IMR-90 (cell line): ENCODE results near the gene RUNX3. TPM values are rescaled to one million over a fixed set of nuclear protein-coding genes. Genes with fewer than 3 reads are reported as not detected.
A peak's percentile ranks its signal among the peaks of the same experiment; 100 is the strongest.

ENCODE experiments used
- ATAC-seq: fragments of 200-7000 bp; cut with Tn5 transposase; 2 replicates; pipeline ENCODE4 v1.9.1; 2020; ENCODE audit warnings: low read depth, mild to moderate bottlenecking, moderate library complexity
- BruUV-seq: library from RNA; stranded (reverse); fragments of 400-500 nt; replicated peaks from 2 replicates; lab custom pipeline; 2021; lab: Mats Ljungman, UMichigan
- CTCF ChIA-PET: fragments of 300-600 bp; formaldehyde crosslinking; extraction: SDS; loops from one replicate; lab custom pipeline; 2021; ENCODE audit warnings: antibody characterized with exemption; lab: Yijun Ruan, JAX
- POLR2A ChIA-PET: fragments of 300-600 bp; sonication (Branson Sonifier 250); formaldehyde crosslinking; loops from one replicate; lab custom pipeline; 2022; ENCODE audit warnings: antibody characterized with exemption; ENCODE audit not compliant: unreplicated experiment; lab: Charles Lee
- DNase-seq: peaks from one replicate; pipeline ENCODE4 v3.0.0; 2013
- H2AFZ ChIP-seq: replicated peaks from 2 replicates; pipeline ENCODE3; 2013; ENCODE audit warnings: low read length, mild to moderate bottlenecking; ENCODE audit not compliant: poor library complexity
- H2AK5ac ChIP-seq: 2 replicates; pipeline ENCODE4 v1.6.1; 2013; ENCODE audit warnings: low read depth, low read length, inconsistent platforms
- H2AK9ac ChIP-seq: replicated peaks from 2 replicates; pipeline ENCODE3; 2013; ENCODE audit warnings: mild to moderate bottlenecking, low read depth, low read length, moderate library complexity; ENCODE audit not compliant: poor library complexity
- H2BK120ac ChIP-seq: 2 replicates; pipeline ENCODE4 v1.6.1; 2013; ENCODE audit warnings: low read depth, low read length, inconsistent platforms
- H2BK15ac ChIP-seq: 3 replicates; pipeline ENCODE4 v1.6.1; 2013; ENCODE audit warnings: low read depth, low read length, inconsistent platforms
- H2BK20ac ChIP-seq: 2 replicates; pipeline ENCODE4 v1.6.1; 2013; ENCODE audit warnings: low read depth, mild to moderate bottlenecking, inconsistent platforms, low read length, moderate library complexity
- H2BK5ac ChIP-seq: 2 replicates; pipeline ENCODE4 v1.6.1; 2013; ENCODE audit warnings: mild to moderate bottlenecking, low read depth, low read length, inconsistent platforms; ENCODE audit not compliant: poor library complexity, severe bottlenecking
- H3K14ac ChIP-seq: replicated peaks from 2 replicates; pipeline ENCODE4 v1.6.1; 2013; ENCODE audit warnings: low read depth, low read length, inconsistent platforms
- H3K18ac ChIP-seq: 2 replicates; pipeline ENCODE4 v1.6.1; 2013; ENCODE audit warnings: low read depth, low read length, control low read depth
- H3K23ac ChIP-seq: 2 replicates; pipeline ENCODE4 v1.6.1; 2013; ENCODE audit warnings: low read depth, low read length, inconsistent platforms
- H3K27ac ChIP-seq: 2 replicates; pipeline ENCODE4 v1.5.1; 2013; ENCODE audit warnings: mild to moderate bottlenecking, control low read depth, low read length; ENCODE audit not compliant: insufficient read depth
- H3K27me3 ChIP-seq: 2 replicates; pipeline ENCODE4 v1.6.1; 2013; ENCODE audit warnings: low read length; ENCODE audit not compliant: control insufficient read depth, insufficient read depth
- H3K36me3 ChIP-seq: 2 replicates; pipeline ENCODE4 v1.6.1; 2013; ENCODE audit warnings: low read length, mixed read lengths; ENCODE audit not compliant: control insufficient read depth, insufficient read depth
- H3K4ac ChIP-seq: 2 replicates; pipeline ENCODE4 v1.6.1; 2013; ENCODE audit warnings: low read depth, low read length, inconsistent platforms
- H3K4me1 ChIP-seq: 2 replicates; pipeline ENCODE4 v1.6.1; 2013; ENCODE audit warnings: low read length, mixed read lengths; ENCODE audit not compliant: control insufficient read depth, insufficient read depth
- H3K4me2 ChIP-seq: 2 replicates; pipeline ENCODE4 v1.6.1; 2013; ENCODE audit warnings: low read depth, mild to moderate bottlenecking, control low read depth, low read length, moderate library complexity
- H3K4me3 ChIP-seq: 2 replicates; pipeline ENCODE4 v1.5.1; 2013; ENCODE audit warnings: low read depth, mild to moderate bottlenecking, control low read depth, low read length, moderate library complexity; ENCODE audit not compliant: insufficient read depth
- H3K56ac ChIP-seq: 2 replicates; pipeline ENCODE4 v1.6.1; 2013; ENCODE audit warnings: low read length, inconsistent platforms; ENCODE audit not compliant: insufficient read depth; ENCODE audit errors: extremely low read depth
- H3K79me1 ChIP-seq, 2 experiments: 2 replicates each; pipeline ENCODE4 v1.6.1; 2013; ENCODE audit warnings: low read length in 2 of 2, inconsistent platforms in 1 of 2, low read depth in 1 of 2
- H3K9ac ChIP-seq: 2 replicates; pipeline ENCODE4 v1.6.1; 2013; ENCODE audit warnings: low read depth, low read length, control low read depth
- H3K9me1 ChIP-seq: 2 replicates; pipeline ENCODE4 v1.6.1; 2013; ENCODE audit warnings: low read length, inconsistent platforms; ENCODE audit not compliant: insufficient read depth
- H3K9me3 ChIP-seq: 2 replicates; pipeline ENCODE4 v1.6.1; 2013; ENCODE audit warnings: low read length; ENCODE audit not compliant: control insufficient read depth, insufficient read depth
- H4K20me1 ChIP-seq: 2 replicates; pipeline ENCODE4 v1.6.1; 2013; ENCODE audit warnings: low read length, inconsistent platforms; ENCODE audit not compliant: insufficient read depth
- H4K5ac ChIP-seq: 2 replicates; pipeline ENCODE4 v1.6.1; 2013; ENCODE audit warnings: mild to moderate bottlenecking, low read depth, low read length, control low read depth
- H4K8ac ChIP-seq, 2 experiments: 2 replicates each; pipeline ENCODE4 v1.6.1; 2013; ENCODE audit warnings: low read depth in 2 of 2, low read length in 2 of 2, control low read depth in 1 of 2, inconsistent platforms in 1 of 2
- H4K91ac ChIP-seq: 2 replicates; pipeline ENCODE4 v1.6.1; 2013; ENCODE audit warnings: low read depth, low read length, inconsistent platforms; ENCODE audit not compliant: insufficient read depth
- BHLHE40 ChIP-seq: fragments of 150-350 bp; IDR thresholded peaks from 2 replicates; pipeline ENCODE4 v1.6.1; 2016; ENCODE audit warnings: mild to moderate bottlenecking, low read depth, low read length
- CEBPB ChIP-seq: IDR thresholded peaks from 2 replicates; pipeline ENCODE4 v1.6.1; 2012; ENCODE audit warnings: low read depth, low read length, improper control_type of control experiment
- CHD1 ChIP-seq: IDR thresholded peaks from 2 replicates; pipeline ENCODE4 v1.6.1; 2012; ENCODE audit warnings: low read depth, low read length, improper control_type of control experiment
- FOS ChIP-seq: fragments of 150-350 bp; IDR thresholded peaks from 2 replicates; pipeline ENCODE4 v1.6.1; 2016; ENCODE audit warnings: low read depth, low read length
- MAFK ChIP-seq: IDR thresholded peaks from 2 replicates; pipeline ENCODE4 v1.6.1; 2012; ENCODE audit warnings: low read depth, low read length, improper control_type of control experiment
- MAZ ChIP-seq: IDR thresholded peaks from 2 replicates; pipeline ENCODE4 v1.6.1; 2012; ENCODE audit warnings: low read depth, mild to moderate bottlenecking, low read length, improper control_type of control experiment, moderate library complexity, borderline replicate concordance
- MXI1 ChIP-seq: IDR thresholded peaks from 2 replicates; pipeline ENCODE4 v1.6.1; 2012; ENCODE audit warnings: low read depth, mild to moderate bottlenecking, low read length, moderate library complexity, borderline replicate concordance
- NFE2L2 ChIP-seq: fragments of 150-350 bp; IDR thresholded peaks from 2 replicates; pipeline ENCODE4 v1.6.1; 2016; ENCODE audit warnings: low read depth, mild to moderate bottlenecking, low read length
- POLR2A ChIP-seq: IDR thresholded peaks from 2 replicates; pipeline ENCODE4 v1.6.1; 2012; ENCODE audit warnings: mild to moderate bottlenecking, low read depth, low read length
- RAD21 ChIP-seq: IDR thresholded peaks from 2 replicates; pipeline ENCODE4 v1.6.1; 2012; ENCODE audit warnings: low read length, improper control_type of control experiment
- RCOR1 ChIP-seq: IDR thresholded peaks from 2 replicates; pipeline ENCODE4 v1.6.1; 2012; ENCODE audit warnings: mild to moderate bottlenecking, low read length, improper control_type of control experiment; ENCODE audit not compliant: insufficient replicate concordance
- RFX5 ChIP-seq: IDR thresholded peaks from 2 replicates; pipeline ENCODE4 v1.8.0; 2012; ENCODE audit warnings: low read depth, mild to moderate bottlenecking, low read length, moderate library complexity
- SMC3 ChIP-seq: fragments of 150-350 bp; IDR thresholded peaks from 2 replicates; pipeline ENCODE4 v1.6.1; 2016; ENCODE audit warnings: low read depth, mild to moderate bottlenecking, antibody characterized with exemption, low read length, moderate library complexity
- USF2 ChIP-seq: fragments of 150-350 bp; IDR thresholded peaks from 2 replicates; pipeline ENCODE4 v1.6.1; 2017; ENCODE audit warnings: mild to moderate bottlenecking, antibody characterized with exemption, low read length, low read depth
- WGBS, 2 experiments: methylation state at CpG; one replicate each; pipeline versions ENCODE4 v1.1.5 to v1.1.7; 2013; ENCODE audit warnings: missing lambda C conversion rate in 2 of 2; ENCODE audit not compliant: insufficient read length in 1 of 2; ENCODE audit errors: extremely low coverage in 2 of 2; 5-methylcytosine and 5-hydroxymethylcytosine counted together
- dilution Hi-C: fragments of 300-500 bp; cut with HindIII; formaldehyde crosslinking; loops from one replicate; pipeline ENCODE4 v1.14.3; 2018; ENCODE audit warnings: low sequenced_read_pairs; ENCODE audit not compliant: unreplicated experiment
- in situ Hi-C: fragments of 300-500 bp; cut with MboI; formaldehyde crosslinking; loops from 3 replicates; pipeline ENCODE4 v1.14.3; 2019; ENCODE audit warnings: low sequenced_read_pairs, inconsistent platforms, mixed read lengths
- intact Hi-C: fragments of 100-400 bp; cut with micrococcal nuclease; formaldehyde crosslinking; loops from 2 replicates; pipeline ENCODE4 v1.10.0; 2022
- polyA plus RNA-seq, 3 experiments: library from polyadenylated mRNA; depleted of rRNA; stranded (reverse); fragments of >200 nt; gene quantifications; 2 replicates each; pipeline ENCODE4 v1.2.3, GENCODE V29; 2012; ENCODE audit warnings: low replicate concordance in 1 of 3
- total RNA-seq: library from RNA; depleted of rRNA; stranded (reverse); fragments of >200 nt; gene quantifications from 2 replicates; pipeline ENCODE4 v1.2.3, GENCODE V29; 2012

Gene RUNX3
- total and polyA plus RNA-seq, 2 of the 4 experiments (the other 2 are of a cell fraction), result 0.07 TPM; not detected in 1

DNA sequence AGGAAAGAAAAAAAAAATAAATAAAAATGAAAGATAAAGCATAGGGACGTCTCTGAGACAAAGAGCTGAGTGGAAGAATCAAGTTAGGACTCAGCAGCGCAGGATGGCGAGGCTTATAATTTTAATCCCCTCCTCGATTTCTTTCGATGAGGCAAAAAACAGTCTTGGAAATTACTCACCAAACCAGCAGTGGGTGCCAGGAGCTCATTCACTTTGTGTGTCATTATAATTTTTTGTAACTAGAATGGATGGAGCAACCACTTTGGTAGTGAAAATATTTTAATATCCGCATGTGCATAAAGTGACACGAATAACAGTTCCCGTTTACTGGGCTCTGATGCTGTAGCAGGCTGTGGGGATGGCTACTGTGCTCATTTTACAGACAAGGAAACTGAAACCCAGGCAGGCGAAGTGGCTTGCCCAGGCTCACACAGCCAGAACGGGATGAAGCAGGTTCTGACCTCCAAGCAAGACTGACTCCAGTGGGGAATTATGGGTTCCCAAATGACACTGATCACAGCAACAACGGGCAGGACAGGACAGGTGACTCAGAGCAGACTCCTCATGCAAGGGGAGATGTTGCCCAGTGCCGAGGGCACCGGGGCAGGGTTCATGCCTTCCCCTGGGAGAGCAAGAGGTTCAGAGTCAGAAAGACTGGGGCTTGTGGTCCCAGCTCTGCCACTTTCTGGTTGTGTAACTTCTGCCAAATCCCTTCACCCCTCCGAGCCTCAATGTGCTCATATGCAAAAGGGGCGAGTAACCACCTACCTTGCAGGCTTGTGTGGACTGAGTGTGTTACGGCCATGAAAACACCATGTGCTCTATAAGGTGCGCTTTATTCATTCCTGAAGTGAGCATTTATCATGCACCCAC is 63.6 kb downstream of the RUNX3 start:
- Histone ChIP-seq H2BK15ac (no peak overlapping the region), H4K5ac (no peak overlapping the region), H3K27me3 (peaks cover 35% of the 10 kb centered on the region), H3K9ac (no peak overlapping the region), H3K9me3 (no peaks in the 10 kb centered on the region), H3K18ac (no peak overlapping the region), H3K4me1 (no peaks in the 10 kb centered on the region), H3K9me1 (peaks cover 4% of the 10 kb centered on the region; the same call in 1 of the 2 replicates), H2AFZ (no peak overlapping the region), H3K4me2 (no peak overlapping the region), H3K23ac (no peak overlapping the region), H3K79me1 (no peaks in the 10 kb centered on the region), H4K8ac (no peak overlapping the region), H2AK5ac (no peak overlapping the region), H3K4ac (no peak overlapping the region), H2BK120ac (no peak overlapping the region), H3K36me3 (no peaks in the 10 kb centered on the region), H4K91ac (no peak overlapping the region), H2BK20ac (no peak overlapping the region), H4K20me1 (no peaks in the 10 kb centered on the region), H2AK9ac (peak overlapping the region; percentile 78), H3K27ac (no peak overlapping the region), H3K4me3 (no peak overlapping the region), H2BK5ac (no peak overlapping the region), H3K56ac (no peak overlapping the region), H3K14ac (no peak overlapping the region)
- DNase-seq (no peak), ATAC-seq (no peak)
- POLR2A ChIA-PET, result no interaction called here
- dilution Hi-C loops (no loop called here), intact Hi-C loops (no loop called here), in situ Hi-C loops (no loop called here)
- BruUV-seq, result no TSS peak
- 66% methylated on average over 6 of the region's 17 CpGs; no CpG with 5 or more reads in 1 of the 2 experiments for WGBS, 2 experiments
- no peak for TF ChIP-seq CHD1
- TF ChIP-seq MAZ, result no peak
- TF ChIP-seq RAD21, result no peak
- no peak for TF ChIP-seq RFX5
- no peak for TF ChIP-seq BHLHE40
- TF ChIP-seq USF2, result no peak
- TF ChIP-seq RCOR1, result no peak
- no peak for TF ChIP-seq MAFK
- TF ChIP-seq FOS, result no peak
- TF ChIP-seq POLR2A, result no peak
- no peak for TF ChIP-seq CEBPB
- TF ChIP-seq MXI1, result no peak
- no peak for TF ChIP-seq SMC3
- TF ChIP-seq NFE2L2, result no peak
- CTCF ChIA-PET, result no interaction called here
